ENCODE data around the gene LZTS3. TPM values are rescaled to one million over a fixed set of nuclear protein-coding genes. Genes with fewer than 3 reads are reported as not detected.

Gene LZTS3
- total and polyA plus RNA-seq, 12 donors = 3.6 to 29.9 (median 11.5) TPM

DNA sequence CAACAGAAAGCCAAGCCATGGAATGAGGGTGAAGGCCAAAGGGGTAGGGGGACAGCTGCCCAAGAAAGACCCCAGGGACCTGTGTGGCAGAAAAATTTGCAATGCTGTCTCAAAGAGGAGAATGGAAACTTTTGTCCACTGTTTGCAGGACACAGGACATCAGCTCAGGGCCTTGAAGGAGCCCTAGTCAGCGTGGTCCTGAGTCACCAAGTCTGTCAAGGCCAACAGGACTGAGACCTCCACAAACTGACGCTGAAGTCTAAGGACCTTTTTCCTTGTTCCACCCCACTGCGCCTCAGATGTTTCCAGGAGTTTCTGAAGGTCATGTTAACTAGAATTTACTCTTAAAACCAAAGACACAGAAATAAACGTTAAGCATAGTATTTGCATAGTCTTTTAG is 57.0 kb downstream of the LZTS3 start:
- 35 to 58% (median 42%) methylated on average over 4 of the region's 4 CpGs for WGBS, 4 donors
- no peak overlapping the region for H3K4me3 ChIP-seq
- intact Hi-C loops (cut with DNase I) = loop anchor here in 1 of 2 donors (10.0 kb wide), 1 partner anchor 62 kb away; no protein-coding TSS in a partner anchor
- H3K27me3 ChIP-seq = no peaks in the 10 kb centered on the region
- peak overlapping the region; percentile 10 to 94 (median 90) for H3K27ac ChIP-seq
- TF ChIP-seq CTCF (IDR thresholded peaks at IDR 0.05) = no peak
- TF ChIP-seq POLR2A (IDR thresholded peaks at IDR 0.05) = no peak
- H3K4me1 ChIP-seq (replicated peaks in 1 of 2) = peaks cover 23 to 33% of the 10 kb centered on the region in 2 donors
- H3K9me3 ChIP-seq (replicated peaks in 1 of 3) = no peaks in the 10 kb centered on the region
- DNase-seq = peak; percentile 70 to 86 (median 83)
- H3K36me3 ChIP-seq (replicated peaks in 1 of 2) = peaks cover 0 to 7% of the 10 kb centered on the region in 2 donors

- WGBS, 4 donors = 39 to 46% (median 46%) methylated on average over 23 to 30 of the region's 30 CpGs
- Histone ChIP-seq H3K4me1 (replicated peaks in 1 of 2) (peaks cover 23 to 33% of the 10 kb centered on the region in 2 donors), H3K27me3 (no peaks in the 10 kb centered on the region), H3K4me3 (no peak overlapping the region), H3K27ac (peak overlapping the region; percentile 10 to 94 (median 90)), H3K9me3 (replicated peaks in 1 of 3) (no peaks in the 10 kb centered on the region), H3K36me3 (replicated peaks in 1 of 2) (no peaks in the 10 kb centered on the region)
- TF ChIP-seq POLR2A (IDR thresholded peaks at IDR 0.05) (no peak), CTCF (IDR thresholded peaks at IDR 0.05) (peak; percentile 55 to 89 (median 80))
- intact Hi-C loops (cut with DNase I) = loop anchor here in 1 of 2 donors (10.0 kb wide), 1 partner anchor 61 kb away; no protein-coding TSS in a partner anchor
- DNase-seq = peak in 6 of 7 donors; percentile 47 to 67 (median 66)
These were observed 57.9 kb downstream of the LZTS3 start for GRCh38 chr20:3115190-3116107.

Other genes starting within 250 kb of the LZTS3 start
- gene GNRH2, start 129.9 kb downstream of the LZTS3 start, total RNA-seq = 1 to 10 TPM in 1 of 9 donors, under 1 TPM in 2, not detected in 6; 0.34 to 1.7 (median 0.65) TPM
- gene GNRH2, start 129.9 kb downstream of the LZTS3 start, polyA plus RNA-seq = 1 to 10 TPM in 2 of 3 donors, not detected in 1; 3.1 to 4.2 TPM
- 100 to 1,000 TPM in 3 of 9 donors, 10 to 100 TPM in 6; 67.2 to 144 (median 78.2) TPM for gene MRPS26, start 127.5 kb downstream of the LZTS3 start, total RNA-seq
- gene MRPS26, start 127.5 kb downstream of the LZTS3 start, polyA plus RNA-seq = 100 to 1,000 TPM in 2 of 3 donors, 10 to 100 TPM in 1; 27.9 to 145 (median 135) TPM
- gene OXT, start 101.9 kb downstream of the LZTS3 start, total RNA-seq = 1 to 10 TPM in 3 of 9 donors, under 1 TPM in 3, not detected in 3; 0.47 to 1.8 (median 0.97) TPM
- gene OXT, start 101.9 kb downstream of the LZTS3 start, polyA plus RNA-seq = 10 to 100 TPM in 1 of 3 donors, 1 to 10 TPM in 1, not detected in 1; 1.5 to 20.5 TPM
- under 1 TPM in 3 of 9 donors, not detected in 6; 0.53 to 0.75 (median 0.74) TPM for gene AVP, start 88.8 kb downstream of the LZTS3 start, total RNA-seq
- under 1 TPM in 1 of 3 donors, not detected in 2; 0.27 TPM for gene AVP, start 88.8 kb downstream of the LZTS3 start, polyA plus RNA-seq
- gene FASTKD5, start 13.7 kb downstream of the LZTS3 start, total RNA-seq = 10 to 100 TPM; 19.1 to 33.8 (median 28.1) TPM
- 10 to 100 TPM in 2 of 3 donors, 1 to 10 TPM in 1; 7.2 to 45.0 (median 12.3) TPM for gene FASTKD5, start 13.7 kb downstream of the LZTS3 start, polyA plus RNA-seq
- 10 to 100 TPM in 1 of 9 donors, 1 to 10 TPM in 8; 3.1 to 10.2 (median 8.2) TPM for gene UBOX5, start 13.7 kb downstream of the LZTS3 start, total RNA-seq
- gene UBOX5, start 13.7 kb downstream of the LZTS3 start, polyA plus RNA-seq = 1 to 10 TPM; 4.8 to 9.2 (median 5.0) TPM
- gene DDRGK1, start 31.1 kb upstream of the LZTS3 start, total RNA-seq = 100 to 1,000 TPM; 124 to 202 (median 159) TPM
- gene DDRGK1, start 31.1 kb upstream of the LZTS3 start, polyA plus RNA-seq = 100 to 1,000 TPM in 2 of 3 donors, 10 to 100 TPM in 1; 81.6 to 125 (median 113) TPM
- 10 to 100 TPM; 41.4 to 82.3 (median 59.6) TPM for gene ITPA, start 35.9 kb upstream of the LZTS3 start, total RNA-seq
- gene ITPA, start 35.9 kb upstream of the LZTS3 start, polyA plus RNA-seq = 100 to 1,000 TPM in 2 of 3 donors, 10 to 100 TPM in 1; 29.3 to 182 (median 131) TPM
- gene SLC4A11, start 65.6 kb upstream of the LZTS3 start, total RNA-seq = 10 to 100 TPM in 4 of 9 donors, 1 to 10 TPM in 4, under 1 TPM in 1; 0.06 to 30.6 (median 9.8) TPM
- gene SLC4A11, start 65.6 kb upstream of the LZTS3 start, polyA plus RNA-seq = 10 to 100 TPM in 1 of 3 donors, 1 to 10 TPM in 1, under 1 TPM in 1; 0.97 to 12.1 (median 6.4) TPM
- gene DNAAF9, start 234.1 kb upstream of the LZTS3 start, total RNA-seq = 10 to 100 TPM; 14.2 to 26.1 (median 19.5) TPM
- gene DNAAF9, start 234.1 kb upstream of the LZTS3 start, polyA plus RNA-seq = 10 to 100 TPM in 1 of 3 donors, 1 to 10 TPM in 2; 6.9 to 10.9 (median 7.7) TPM

Data from adrenal gland (tissue), 12 donors.